ENCODE results near the gene P2RX1.

P2RX1 gene

DNA sequence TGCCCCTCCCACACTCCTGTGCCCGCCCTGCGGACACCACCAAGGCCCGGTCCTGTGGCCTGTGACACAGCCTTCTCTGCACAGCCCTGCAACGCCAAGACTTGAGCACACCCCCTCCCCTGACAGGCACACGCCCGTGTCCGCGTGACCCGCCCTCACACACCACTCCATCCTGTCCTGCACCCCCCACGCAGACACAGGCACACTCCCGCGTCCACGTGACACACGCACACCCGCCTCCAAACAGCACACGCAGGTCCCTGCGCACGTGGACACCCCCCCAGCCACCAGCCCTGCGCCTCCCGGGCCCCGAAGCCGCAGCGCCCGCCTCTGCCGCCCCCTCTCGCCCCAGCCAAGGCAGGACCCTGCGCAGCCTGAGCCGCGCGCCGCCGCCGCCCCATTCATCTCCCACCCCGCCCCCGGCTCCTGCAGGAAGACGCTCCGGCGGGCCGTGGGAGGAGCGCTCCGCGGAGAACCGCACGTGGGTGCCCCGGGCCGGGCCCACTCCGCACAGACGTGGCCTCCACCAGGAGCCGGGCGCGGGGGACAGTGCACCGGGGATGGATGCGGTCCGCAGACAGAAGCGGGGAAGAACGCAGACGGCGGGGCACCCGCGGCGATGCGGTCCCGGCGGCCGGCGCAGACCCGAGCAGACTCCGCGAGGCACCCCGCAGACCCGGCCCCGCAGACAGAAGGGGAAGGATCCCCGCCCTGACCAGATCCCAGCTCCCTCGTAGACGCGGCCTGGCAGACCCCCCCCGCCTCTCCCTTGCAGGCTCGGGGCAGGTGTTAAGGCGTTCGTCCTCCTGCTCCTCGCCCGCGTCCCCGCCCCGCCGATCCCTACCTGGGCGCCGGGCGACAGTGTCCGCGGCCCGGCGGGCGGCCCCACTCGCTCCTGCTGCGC lies 23.9 kb downstream of the P2RX1 start:
- Histone ChIP-seq H3K4me3 (peak overlapping the region; percentile 42 to 80 (median 62)), H3K27ac (peak overlapping the region in 19 of 21 experiments; percentile 31 to 82 (median 75))

DNA sequence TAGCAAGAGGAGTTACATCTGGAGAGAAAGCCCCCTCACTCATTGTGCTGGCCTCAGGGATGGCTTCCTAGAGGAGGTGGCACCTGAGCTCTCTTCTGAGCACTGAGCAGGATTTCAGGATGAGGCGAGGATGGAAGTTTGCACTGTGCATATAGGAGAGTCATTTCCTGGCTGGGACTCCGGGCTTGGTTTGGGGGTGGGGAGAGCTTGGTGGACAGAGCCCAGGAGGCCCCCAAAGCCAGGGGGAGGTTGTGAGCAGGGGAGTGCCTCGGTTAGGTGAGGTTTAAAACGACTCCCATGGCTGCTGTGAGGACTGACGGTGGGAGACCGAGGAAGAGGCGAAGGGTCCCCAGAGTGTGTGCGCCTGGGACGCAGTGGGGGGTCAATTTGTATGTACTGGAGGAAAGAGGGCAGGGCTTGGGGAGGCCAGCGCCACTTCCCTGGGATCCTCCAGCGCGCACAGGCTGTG lies 24.6 kb downstream of the P2RX1 start:
- peak overlapping the region in 10 of 21 experiments; percentile 63 to 83 (median 79) for H3K27ac ChIP-seq
- peak overlapping the region; percentile 42 to 80 (median 62) for H3K4me3 ChIP-seq

DNA sequence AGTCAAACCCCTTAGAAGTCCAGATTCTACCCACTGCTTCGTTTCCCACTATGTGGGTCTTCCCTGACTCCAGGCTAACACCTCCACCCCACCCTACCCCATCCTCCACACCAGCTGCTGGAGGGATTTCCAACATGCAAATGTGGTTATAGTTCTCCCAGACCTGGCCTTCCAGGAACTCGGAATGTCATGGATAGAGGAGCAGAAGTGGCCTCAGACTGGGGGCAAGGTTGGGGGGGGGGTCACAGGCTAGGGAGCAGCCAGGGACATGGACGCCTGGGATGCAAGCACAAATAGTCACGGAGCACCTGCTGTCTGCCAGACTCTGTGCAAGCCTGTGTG lies 25.4 kb downstream of the P2RX1 start:
- Histone ChIP-seq H3K4me3 (no peak overlapping the region), H3K27ac (peak overlapping the region in 13 of 21 experiments; percentile 37 to 92 (median 75))

DNA sequence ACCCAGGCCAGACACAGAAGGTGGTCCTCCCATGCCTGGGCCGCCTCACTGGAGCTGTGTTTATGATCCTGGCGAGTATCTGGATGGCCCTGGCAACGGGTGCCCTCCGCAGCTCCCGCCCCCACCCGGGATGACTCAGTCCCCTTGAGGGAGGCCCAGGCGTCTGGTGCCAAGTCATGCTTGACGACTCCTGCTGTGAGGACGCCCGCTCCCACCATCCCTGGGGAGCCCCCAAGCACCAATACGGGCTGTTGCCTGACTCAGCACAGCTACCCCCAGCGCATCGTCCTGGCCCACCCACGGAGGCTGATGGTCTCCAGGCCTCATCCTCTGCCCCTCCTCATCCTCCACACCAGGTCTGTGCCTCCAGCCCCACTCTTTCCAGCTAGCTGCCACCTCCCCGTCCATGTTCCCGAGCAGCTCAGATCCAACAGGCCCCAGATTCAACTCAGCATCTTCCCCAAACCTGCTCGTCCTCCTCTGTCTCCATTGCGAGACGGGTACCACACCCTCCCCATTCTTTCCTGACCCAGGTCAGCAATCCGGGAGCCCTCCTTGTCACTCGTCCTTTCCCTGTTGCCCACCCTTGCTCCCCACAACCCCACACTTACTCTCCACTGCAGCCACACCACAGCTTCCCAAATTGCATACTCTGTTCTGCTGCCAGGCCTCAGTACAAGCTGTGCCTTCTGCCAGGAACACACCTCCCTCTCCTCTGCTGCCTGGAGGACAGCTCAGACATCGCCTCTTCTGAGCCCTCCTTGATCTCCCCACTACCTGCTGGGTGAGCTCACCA lies 26.0 kb downstream of the P2RX1 start:
- Histone ChIP-seq H3K27ac (peak overlapping the region in 18 of 21 experiments; percentile 7 to 92 (median 72)), H3K4me3 (no peak overlapping the region)

DNA sequence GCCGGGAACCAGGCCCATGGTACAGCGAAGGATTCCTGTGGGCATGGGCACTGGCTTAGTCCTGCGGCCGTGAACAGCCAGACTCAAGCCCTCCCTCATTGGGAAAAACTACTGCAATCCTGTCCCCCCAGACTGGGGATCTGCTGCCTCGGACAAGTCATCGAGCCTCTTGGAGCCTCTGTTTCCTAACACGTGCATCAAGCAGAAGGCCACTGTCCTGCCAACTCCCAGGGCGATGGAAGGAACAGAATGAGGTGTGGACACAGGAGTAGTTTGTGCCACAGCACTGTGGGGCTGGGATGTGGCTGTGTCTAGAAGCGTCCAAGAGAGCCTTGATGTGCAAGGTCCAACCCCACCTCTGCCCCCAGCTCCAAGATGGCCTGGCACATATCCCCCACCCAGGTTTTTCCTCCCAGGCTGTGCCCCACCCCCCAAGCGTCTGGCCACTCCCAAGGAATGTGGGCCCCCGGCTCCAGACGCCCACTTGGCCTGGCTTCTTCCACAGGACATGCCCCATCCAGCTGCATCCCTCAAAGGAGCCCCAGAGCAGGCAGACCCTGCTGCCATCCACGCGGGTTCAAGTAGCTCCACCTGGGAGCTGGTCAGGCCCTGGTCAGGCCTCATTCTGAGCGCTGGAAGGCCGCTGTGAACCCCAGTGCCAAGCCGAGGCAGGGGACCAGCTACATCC lies 26.8 kb downstream of the P2RX1 start:
- Histone ChIP-seq H3K27ac (peak overlapping the region in 19 of 21 experiments; percentile 11 to 92 (median 74)), H3K4me3 (no peak overlapping the region)

DNA sequence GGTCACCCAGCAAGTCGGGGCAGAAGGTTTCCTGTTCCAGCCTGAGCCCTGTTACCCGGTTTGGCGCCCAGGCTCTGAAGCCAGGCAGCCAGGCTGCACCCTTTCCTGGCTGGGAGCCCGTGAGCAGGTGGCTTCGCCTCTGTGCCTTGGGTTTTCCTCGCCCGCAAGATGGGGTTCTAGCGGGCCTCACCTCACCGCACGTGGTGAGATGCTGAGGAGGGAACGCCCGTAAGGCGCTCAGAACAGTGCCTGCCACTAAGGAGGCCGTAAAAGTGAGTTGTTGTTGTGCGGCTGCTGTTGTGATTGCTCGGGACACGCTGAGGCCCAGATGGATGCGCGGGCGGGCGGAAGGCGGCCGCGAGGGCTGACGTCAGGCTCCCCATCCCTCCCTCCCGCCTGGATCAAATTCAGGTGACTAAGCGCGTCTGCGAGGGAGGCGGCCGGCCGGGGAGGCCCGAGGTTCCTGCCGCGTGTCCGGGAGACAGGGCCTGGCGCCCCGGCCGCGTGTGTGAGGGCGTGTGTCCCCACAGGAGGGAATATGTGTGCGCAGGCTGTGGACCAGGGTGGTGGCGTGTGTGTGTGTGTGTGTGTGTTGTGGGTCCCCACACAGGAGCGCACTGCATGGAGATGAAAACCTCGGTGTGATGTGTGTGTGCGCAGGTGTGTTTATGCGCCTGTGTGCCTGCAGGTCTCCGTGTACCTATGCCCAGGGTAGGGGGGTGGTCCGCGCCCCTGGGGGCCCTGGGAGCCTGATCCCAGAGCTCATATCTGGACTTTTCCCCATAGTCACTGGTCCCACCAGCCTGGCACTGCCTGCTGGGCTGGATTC lies 27.7 kb downstream of the P2RX1 start:
- Histone ChIP-seq H3K27ac (peak overlapping the region; percentile 11 to 92 (median 73)), H3K4me3 (no peak overlapping the region)

DNA sequence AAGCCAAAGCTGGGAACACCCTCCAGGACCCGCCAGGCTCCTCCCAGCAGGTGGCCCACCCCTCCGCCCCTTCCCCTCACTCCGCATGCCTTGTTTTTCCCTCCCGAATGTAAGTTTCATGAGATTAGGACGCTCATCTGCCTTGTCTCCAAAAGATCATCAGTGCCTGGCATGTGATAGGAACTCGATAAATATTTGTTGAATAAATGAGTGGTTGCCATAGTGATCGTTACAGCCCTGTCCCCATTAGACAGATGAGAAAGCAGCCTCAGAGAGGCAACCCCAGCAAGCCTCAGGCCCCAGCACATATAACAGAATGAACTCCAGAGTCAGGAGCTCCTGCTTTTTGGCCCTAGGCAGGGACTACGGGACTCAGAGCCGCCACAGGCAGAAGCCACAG lies 28.5 kb downstream of the P2RX1 start:
- H3K27ac ChIP-seq = peak overlapping the region in 19 of 21 experiments; percentile 37 to 92 (median 73)

DNA sequence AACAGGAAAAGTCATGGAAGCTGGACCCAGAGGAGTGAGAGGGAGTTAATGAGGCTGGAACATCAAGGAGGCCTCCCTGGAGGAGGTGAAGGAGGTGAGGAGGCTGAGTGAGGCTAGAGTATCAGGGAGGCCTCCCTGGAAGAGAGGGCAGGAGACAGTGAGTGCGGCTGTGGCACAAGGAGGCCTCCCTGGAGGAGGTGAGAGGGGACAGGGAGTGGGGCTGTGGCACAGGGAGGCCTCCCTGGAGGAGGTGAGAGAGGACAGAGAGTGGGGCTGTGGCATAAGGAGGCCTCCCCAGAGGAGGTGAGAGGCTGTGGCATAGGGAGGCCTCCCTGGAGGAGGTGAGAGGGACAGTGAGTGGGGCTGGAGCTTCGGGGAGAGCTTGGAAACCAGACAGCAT lies 28.9 kb downstream of the P2RX1 start:
- peak overlapping the region in 19 of 21 experiments; percentile 37 to 92 (median 73) for H3K27ac ChIP-seq

More for the DNA sequence above, 28.5 kb downstream of the P2RX1 start:
- H3K4me3 ChIP-seq = no peak overlapping the region

DNA sequence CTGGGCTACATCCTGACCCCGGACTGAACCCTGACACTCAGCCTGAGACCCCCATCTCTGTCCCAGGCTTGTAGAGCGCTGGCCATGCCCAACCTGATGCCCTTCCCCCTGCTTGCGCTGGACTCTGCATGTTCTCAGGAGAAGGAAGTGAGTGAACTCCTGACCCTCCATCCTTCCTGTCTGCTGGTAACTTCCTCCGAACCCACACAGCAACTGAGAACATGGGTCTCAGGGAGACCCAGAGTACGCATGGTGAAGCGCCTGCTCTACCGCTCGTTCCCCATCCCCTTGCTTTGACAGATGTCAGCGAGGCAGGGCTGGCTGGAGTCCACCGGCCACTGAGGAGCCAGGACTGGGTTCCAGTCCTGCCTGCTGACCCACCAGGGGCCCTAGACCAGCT lies 29.5 kb downstream of the P2RX1 start:
- no peak overlapping the region for H3K4me3 ChIP-seq
- peak overlapping the region in 16 of 21 experiments; percentile 37 to 92 (median 74) for H3K27ac ChIP-seq

More for the DNA sequence above, 28.9 kb downstream of the P2RX1 start:
- no peak overlapping the region for H3K4me3 ChIP-seq

DNA sequence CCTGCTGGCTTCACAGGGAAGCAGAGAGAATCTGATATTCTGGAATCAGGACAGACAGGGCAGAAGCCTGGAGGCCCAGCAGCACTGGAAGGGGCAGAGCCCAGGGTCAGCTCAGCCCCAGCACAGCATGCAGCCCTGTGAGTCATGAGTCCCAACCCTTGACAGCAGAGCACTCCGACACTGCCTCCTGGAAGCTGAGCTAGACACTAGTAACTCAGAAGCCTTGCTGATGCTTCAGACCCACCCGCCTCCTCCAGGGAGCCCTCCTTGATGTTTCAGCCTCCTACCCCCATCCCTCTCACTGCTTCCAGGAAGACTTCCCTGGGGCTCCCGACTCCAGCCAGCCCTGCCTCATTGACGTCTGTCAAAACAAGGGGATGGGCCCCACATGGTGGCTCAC lies 30.3 kb downstream of the P2RX1 start:
- Histone ChIP-seq H3K27ac (peak overlapping the region in 1 of 21 experiments; percentile 11), H3K4me3 (no peak overlapping the region)

DNA sequence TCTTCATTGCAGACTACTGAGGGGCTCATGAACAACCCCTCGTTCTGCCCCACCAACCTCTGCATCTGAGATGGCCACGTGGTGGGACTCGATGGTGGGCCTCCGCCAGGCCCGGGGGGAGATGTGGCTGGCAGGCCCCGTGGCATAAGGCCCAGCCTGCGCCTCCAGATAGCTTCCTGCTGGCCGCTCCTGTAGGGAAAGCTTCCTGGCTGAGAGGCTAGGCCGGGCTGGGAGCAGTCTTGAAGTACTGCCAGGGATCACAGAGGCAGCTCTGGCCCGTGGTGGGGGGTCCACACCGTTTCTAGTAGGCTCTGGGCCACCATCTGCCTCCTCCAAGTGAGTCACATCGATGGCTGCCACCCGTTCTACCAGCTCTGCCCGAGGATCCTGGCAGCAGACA lies 31.0 kb downstream of the P2RX1 start:
- Histone ChIP-seq H3K4me3 (no peak overlapping the region), H3K27ac (peak overlapping the region in 2 of 21 experiments; percentile 11 to 21)

DNA sequence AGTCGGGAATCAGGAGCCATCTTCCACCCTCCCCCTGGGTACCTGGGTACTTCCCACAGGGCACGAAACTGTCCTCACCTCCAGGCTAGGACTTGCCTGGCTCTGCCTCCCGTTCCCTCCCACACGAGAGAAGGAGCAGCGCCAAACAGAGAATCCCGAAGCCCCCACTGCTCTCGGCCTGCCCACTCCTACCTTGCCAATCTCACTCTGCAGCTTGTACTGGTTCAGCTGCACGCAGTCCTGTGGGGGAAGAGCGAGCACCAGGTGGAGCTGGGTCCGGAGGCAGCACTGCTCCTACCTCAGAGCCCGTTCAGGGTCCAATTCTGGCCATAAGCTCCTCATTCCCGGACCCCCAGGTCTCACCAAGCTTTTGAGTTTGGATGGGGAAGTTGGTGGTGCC lies 32.1 kb downstream of the P2RX1 start:
- Histone ChIP-seq H3K4me3 (no peak overlapping the region), H3K27ac (no peak overlapping the region)

DNA sequence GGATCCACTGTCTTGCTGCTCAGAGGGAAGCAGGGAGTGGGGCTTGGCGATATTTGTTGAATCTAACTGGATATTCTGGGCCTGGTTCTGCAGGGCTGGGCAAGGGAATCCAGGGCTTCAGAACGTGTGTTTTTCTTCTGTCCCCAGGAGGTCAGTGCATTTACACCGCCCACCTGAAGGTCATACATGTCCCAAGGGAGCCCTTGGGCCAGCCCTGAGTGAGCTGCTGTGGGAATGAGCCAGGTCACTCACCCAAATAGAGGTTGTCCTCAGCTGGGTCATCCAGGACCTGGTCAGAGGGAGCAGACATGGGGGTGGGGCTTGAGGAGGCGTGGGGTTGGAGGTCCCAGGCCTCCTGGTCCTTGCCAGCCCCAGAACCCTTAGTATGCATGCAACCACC lies 34.0 kb downstream of the P2RX1 start:
- Histone ChIP-seq H3K27ac (no peak overlapping the region), H3K4me3 (no peak overlapping the region)

DNA sequence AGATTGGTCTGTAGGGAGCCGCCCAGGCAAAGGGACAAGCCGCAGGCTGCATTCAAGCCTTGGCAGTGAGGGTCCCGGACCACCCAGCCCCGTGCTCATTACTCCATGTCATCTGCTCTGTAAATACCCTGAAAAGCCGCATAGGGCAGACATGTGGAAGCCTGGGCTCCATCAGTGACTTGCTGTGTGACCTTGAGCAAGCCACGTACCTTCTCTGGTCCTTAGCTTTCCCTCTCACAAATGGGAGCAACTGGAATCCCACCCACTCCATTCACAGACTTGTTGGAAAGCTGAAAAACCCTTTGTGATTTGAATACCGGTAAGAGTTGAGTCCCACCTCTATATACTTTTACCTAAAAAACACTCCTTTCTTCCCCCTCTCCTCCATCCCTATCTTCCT lies 35.3 kb downstream of the P2RX1 start:
- Histone ChIP-seq H3K27ac (no peak overlapping the region), H3K4me3 (no peak overlapping the region)

DNA sequence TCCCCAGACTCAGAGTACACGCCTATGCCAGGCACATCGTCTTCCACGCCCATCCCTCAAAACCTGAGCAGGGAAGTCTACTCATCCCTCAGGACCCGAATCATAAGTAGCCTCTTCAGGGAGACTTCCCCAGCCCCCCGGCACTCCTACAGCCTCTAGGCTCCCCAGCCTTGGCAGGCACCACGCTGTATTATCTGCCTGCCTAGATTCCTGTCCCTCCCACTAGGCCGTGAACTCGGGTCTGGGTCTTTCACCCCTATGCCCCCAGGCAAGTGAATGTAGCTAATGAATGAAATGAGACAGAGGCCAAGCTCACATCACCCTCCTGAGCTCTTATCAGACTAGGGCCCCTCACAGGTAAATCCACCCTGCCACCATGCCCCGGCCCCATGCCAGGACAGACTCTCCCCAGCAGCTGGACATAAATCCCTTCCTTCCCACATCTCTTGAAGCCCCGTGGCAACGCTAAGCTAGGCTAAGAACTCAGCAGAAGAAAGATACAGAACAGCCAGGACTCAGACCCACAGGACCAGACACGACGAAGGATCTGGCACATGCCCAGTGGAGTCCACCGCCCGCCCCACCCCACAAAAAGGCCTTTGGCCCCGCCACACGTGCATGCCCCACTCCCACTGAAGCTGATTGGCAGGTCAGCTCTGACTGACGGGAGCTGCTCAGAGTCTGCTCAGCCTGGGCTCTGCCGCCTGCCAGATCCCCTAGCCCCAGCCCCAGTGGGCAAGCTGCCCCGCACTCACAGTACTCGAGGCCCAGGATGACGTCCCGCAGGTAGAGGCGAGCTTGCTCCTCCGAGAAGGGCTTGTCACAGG lies 36.5 kb downstream of the P2RX1 start:
- peak overlapping the region in 5 of 21 experiments; percentile 1 to 61 (median 18) for H3K27ac ChIP-seq

DNA sequence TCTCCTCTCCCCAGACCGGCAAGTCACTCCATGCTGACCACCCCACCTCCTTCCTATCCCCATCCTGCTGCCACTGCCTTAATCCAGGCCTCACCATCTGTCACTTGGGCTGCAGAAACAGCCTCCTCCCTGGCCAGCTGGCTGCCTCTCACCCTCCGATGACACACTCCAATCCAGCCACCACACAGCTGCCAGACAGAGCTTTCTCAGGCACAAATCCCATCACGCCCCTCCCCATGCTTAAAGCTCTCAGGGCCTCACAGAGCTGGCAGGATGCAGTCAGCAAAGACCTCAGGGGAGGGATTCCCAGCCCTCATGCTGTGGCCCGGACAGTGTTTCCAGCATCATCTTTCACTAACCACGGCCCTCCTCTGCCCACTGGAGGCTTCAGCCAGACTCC lies 37.1 kb downstream of the P2RX1 start:
- Histone ChIP-seq H3K4me3 (no peak overlapping the region), H3K27ac (peak overlapping the region in 4 of 21 experiments; percentile 17 to 61 (median 38))

More for the DNA sequence above, 36.5 kb downstream of the P2RX1 start:
- H3K4me3 ChIP-seq = no peak overlapping the region

DNA sequence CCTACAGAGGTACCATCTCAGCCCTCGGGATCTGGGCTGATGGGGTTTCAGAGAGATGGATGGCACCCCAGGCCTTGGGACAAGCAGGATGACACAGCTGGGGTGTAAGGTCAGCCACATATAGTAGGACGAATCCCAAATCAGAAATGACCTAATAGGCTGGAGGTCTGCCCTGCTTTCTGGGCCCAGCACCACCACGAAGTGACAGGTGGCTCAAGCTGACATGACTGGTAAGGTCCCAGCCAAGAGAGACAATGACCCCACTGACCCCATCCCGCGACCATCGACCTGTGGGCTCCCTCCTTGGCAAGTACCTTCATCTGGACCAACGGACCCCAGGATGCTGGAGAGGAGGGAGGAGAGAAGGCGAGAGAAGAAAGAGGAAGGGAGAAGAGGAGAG lies 39.0 kb downstream of the P2RX1 start:
- Histone ChIP-seq H3K27ac (no peak overlapping the region), H3K4me3 (no peak overlapping the region)

DNA sequence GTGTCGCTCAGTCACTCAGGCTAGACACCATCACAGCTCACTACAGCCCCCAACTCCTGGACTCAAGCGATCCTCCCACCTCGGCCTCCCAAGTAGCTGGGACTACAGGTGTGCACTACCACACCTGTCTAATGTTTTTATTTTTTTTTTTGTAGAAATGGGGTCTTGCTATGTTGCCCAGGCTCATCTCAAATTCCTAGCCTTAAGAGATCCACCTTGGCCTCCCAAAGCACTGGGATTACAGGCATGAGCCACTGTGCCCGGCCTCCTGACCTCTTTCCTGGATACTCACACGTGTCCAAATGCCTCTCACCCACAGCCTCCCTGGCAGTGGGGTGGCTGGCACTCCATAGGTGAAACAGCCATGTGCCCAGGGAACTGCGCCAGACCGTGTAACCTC lies 40.9 kb downstream of the P2RX1 start:
- H3K4me3 ChIP-seq = no peak overlapping the region
- no peak overlapping the region for H3K27ac ChIP-seq
